Measurements from ENCODE around the gene PCDH8.

DNA sequence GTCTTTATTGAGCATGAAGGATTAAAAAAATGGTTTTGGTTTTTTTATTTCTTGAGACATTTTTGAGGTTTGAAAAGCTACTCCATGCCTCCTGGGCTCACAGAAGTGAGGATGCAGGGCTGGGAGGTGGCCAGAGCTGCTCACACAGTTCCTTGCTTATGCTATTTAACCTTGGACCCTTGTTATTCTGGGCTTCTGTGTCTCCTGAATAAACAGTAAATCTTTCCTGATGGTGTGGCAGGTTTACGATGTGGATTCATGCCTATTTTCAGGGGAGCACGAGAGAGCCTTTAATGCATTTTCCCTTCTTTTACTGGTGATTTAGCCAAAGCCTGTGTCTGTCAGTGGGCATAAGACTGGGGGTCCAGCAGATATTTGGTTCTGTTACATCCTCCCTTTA lies 34.3 kb upstream of the PCDH8 start:
- TF ChIP-seq, protein P1, sequence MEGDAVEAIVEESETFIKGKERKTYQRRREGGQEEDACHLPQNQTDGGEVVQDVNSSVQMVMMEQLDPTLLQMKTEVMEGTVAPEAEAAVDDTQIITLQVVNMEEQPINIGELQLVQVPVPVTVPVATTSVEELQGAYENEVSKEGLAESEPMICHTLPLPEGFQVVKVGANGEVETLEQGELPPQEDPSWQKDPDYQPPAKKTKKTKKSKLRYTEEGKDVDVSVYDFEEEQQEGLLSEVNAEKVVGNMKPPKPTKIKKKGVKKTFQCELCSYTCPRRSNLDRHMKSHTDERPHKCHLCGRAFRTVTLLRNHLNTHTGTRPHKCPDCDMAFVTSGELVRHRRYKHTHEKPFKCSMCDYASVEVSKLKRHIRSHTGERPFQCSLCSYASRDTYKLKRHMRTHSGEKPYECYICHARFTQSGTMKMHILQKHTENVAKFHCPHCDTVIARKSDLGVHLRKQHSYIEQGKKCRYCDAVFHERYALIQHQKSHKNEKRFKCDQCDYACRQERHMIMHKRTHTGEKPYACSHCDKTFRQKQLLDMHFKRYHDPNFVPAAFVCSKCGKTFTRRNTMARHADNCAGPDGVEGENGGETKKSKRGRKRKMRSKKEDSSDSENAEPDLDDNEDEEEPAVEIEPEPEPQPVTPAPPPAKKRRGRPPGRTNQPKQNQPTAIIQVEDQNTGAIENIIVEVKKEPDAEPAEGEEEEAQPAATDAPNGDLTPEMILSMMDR (CRISPR knock-in tag; IDR thresholded peaks at IDR 0.05), result no peak
- TF ChIP-seq SALL2 (CRISPR knock-in tag; IDR thresholded peaks at IDR 0.05), result no peak
- TF ChIP-seq, protein P2, sequence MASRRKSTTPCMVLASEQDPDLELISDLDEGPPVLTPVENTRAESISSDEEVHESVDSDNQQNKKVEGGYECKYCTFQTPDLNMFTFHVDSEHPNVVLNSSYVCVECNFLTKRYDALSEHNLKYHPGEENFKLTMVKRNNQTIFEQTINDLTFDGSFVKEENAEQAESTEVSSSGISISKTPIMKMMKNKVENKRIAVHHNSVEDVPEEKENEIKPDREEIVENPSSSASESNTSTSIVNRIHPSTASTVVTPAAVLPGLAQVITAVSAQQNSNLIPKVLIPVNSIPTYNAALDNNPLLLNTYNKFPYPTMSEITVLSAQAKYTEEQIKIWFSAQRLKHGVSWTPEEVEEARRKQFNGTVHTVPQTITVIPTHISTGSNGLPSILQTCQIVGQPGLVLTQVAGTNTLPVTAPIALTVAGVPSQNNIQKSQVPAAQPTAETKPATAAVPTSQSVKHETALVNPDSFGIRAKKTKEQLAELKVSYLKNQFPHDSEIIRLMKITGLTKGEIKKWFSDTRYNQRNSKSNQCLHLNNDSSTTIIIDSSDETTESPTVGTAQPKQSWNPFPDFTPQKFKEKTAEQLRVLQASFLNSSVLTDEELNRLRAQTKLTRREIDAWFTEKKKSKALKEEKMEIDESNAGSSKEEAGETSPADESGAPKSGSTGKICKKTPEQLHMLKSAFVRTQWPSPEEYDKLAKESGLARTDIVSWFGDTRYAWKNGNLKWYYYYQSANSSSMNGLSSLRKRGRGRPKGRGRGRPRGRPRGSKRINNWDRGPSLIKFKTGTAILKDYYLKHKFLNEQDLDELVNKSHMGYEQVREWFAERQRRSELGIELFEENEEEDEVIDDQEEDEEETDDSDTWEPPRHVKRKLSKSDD (CRISPR knock-in tag; IDR thresholded peaks at IDR 0.05; ENCODE audit: low read depth), result no peak
